OCI-LY1 (cell line): ENCODE data around the gene TAGLN2.

Experiments used
- H2AFZ ChIP-seq: fragments of 200-600 bp; sonication (generic), shearing (Covaris generic); 2 replicates; pipeline ENCODE4 v1.6.0; 2014; ENCODE audit warnings: antibody characterized with exemption, mild to moderate bottlenecking, low read length
- H3F3A ChIP-seq: fragments of 200-600 bp; sonication (generic), shearing (Covaris generic); 2 replicates; pipeline ENCODE4 v1.6.0; 2014; ENCODE audit warnings: mild to moderate bottlenecking, antibody characterized with exemption, low read length, moderate library complexity; ENCODE audit not compliant: insufficient read depth
- H3K27ac ChIP-seq: fragments of 200-600 bp; sonication (generic); 2 replicates; pipeline ENCODE4 v1.5.1; 2014; ENCODE audit warnings: low read length, mixed run types, mild to moderate bottlenecking, low read depth; ENCODE audit not compliant: poor library complexity, severe bottlenecking
- H3K27me3 ChIP-seq: fragments of 200-600 bp; sonication (generic); 2 replicates; pipeline ENCODE4 v1.6.0; 2014; ENCODE audit warnings: antibody characterized with exemption, mild to moderate bottlenecking, low read length, moderate library complexity; ENCODE audit not compliant: insufficient read depth
- H3K36me3 ChIP-seq: fragments of 200-600 bp; sonication (generic); 2 replicates; pipeline ENCODE4 v1.6.1; 2014; ENCODE audit warnings: mild to moderate bottlenecking, antibody characterized with exemption, low read length, moderate library complexity, mixed read lengths; ENCODE audit not compliant: insufficient read depth
- H3K4me1 ChIP-seq: fragments of 200-600 bp; sonication (generic); 2 replicates; pipeline ENCODE4 v1.5.1; 2014; ENCODE audit warnings: mild to moderate bottlenecking, low read length, moderate library complexity; ENCODE audit not compliant: insufficient read depth, severe bottlenecking
- H3K4me2 ChIP-seq: fragments of 200-600 bp; sonication (generic), shearing (Covaris generic); 2 replicates; pipeline ENCODE4 v1.6.1; 2014; ENCODE audit warnings: low read length
- H3K4me3 ChIP-seq: fragments of 200-600 bp; sonication (generic); 2 replicates; pipeline ENCODE4 v1.5.1; 2014; ENCODE audit warnings: low read length, low read depth, mild to moderate bottlenecking, mixed read lengths; ENCODE audit not compliant: poor library complexity, severe bottlenecking
- H3K79me2 ChIP-seq: fragments of 200-600 bp; shearing (Covaris generic); 2 replicates; pipeline ENCODE4 v1.6.1; 2016; ENCODE audit warnings: mixed run types, low read length, mixed read lengths; ENCODE audit not compliant: insufficient read depth
- H3K9ac ChIP-seq: fragments of 200-600 bp; sonication (generic), shearing (Covaris generic); 2 replicates; pipeline ENCODE4 v1.6.1; 2014; ENCODE audit warnings: mild to moderate bottlenecking, low read length, mixed read lengths
- H3K9me2 ChIP-seq: fragments of 200-600 bp; sonication (generic), shearing (Covaris generic); 2 replicates; pipeline ENCODE4 v1.6.1; 2014; ENCODE audit warnings: low read depth, mild to moderate bottlenecking, low read length, mixed read lengths
- H3K9me3 ChIP-seq: fragments of 200-600 bp; shearing (Covaris generic); 2 replicates; pipeline ENCODE4 v1.6.1; 2014; ENCODE audit warnings: low read length, mixed read lengths
- H4K20me1 ChIP-seq: fragments of 200-600 bp; sonication (generic), shearing (Covaris generic); 2 replicates; pipeline ENCODE4 v1.6.0; 2016; ENCODE audit warnings: mild to moderate bottlenecking, low read length; ENCODE audit not compliant: insufficient read depth
- CTCF ChIP-seq: fragments of 200-600 bp; sonication (generic), shearing (Covaris generic); IDR thresholded peaks from 2 replicates; pipeline ENCODE4 v1.5.1; 2017; ENCODE audit warnings: mild to moderate bottlenecking, antibody characterized with exemption, low read length, moderate library complexity, mixed read lengths
- EZH2 ChIP-seq: fragments of 200-600 bp; sonication (generic), shearing (Covaris generic); IDR thresholded peaks from 2 replicates; pipeline ENCODE4 v1.8.0; 2017; ENCODE audit warnings: borderline replicate concordance, mixed run types, mild to moderate bottlenecking, antibody characterized with exemption, low read length, moderate library complexity, mixed read lengths

The TAGLN2 gene

GRCh38 chr1:159931101-159931794 lies 5.9 kb upstream of the TAGLN2 start:
- Histone ChIP-seq H3K79me2 (no peaks in the 10 kb centered on the region), H4K20me1 (no peaks in the 10 kb centered on the region), H3K9ac (no peak overlapping the region), H3K9me3 (no peaks in the 10 kb centered on the region), H3K4me1 (no peaks in the 10 kb centered on the region), H3F3A (no peaks in the 10 kb centered on the region), H3K4me3 (no peak overlapping the region), H3K36me3 (no peaks in the 10 kb centered on the region), H3K27me3 (peaks cover 9% of the 10 kb centered on the region; the same call in 1 of the 2 replicates), H2AFZ (no peak overlapping the region), H3K9me2 (no peaks in the 10 kb centered on the region), H3K27ac (no peak overlapping the region), H3K4me2 (no peak overlapping the region)
- no peak for TF ChIP-seq EZH2
- TF ChIP-seq CTCF: no peak

- Histone ChIP-seq H3K9ac (no peak overlapping the region), H3F3A (no peaks in the 10 kb centered on the region), H3K9me2 (no peaks in the 10 kb centered on the region), H4K20me1 (no peaks in the 10 kb centered on the region), H3K27me3 (peaks cover 9% of the 10 kb centered on the region; the same call in 1 of the 2 replicates), H3K36me3 (no peaks in the 10 kb centered on the region), H2AFZ (no peak overlapping the region), H3K4me3 (no peak overlapping the region), H3K27ac (no peak overlapping the region), H3K4me2 (no peak overlapping the region), H3K79me2 (no peaks in the 10 kb centered on the region), H3K4me1 (peaks cover 4% of the 10 kb centered on the region), H3K9me3 (no peaks in the 10 kb centered on the region)
- TF ChIP-seq EZH2 (no peak), CTCF (no peak)
These were observed 5.3 kb upstream of the TAGLN2 start for GRCh38 chr1:159930634-159931033.

- H3K9ac ChIP-seq: no peak overlapping the region
- no peaks in the 10 kb centered on the region for H3K79me2 ChIP-seq
- peaks cover 7% of the 10 kb centered on the region; the same call in 1 of the 2 replicates for H3K27me3 ChIP-seq
- H3K9me3 ChIP-seq: no peaks in the 10 kb centered on the region
- H3K27ac ChIP-seq: no peak overlapping the region
- TF ChIP-seq CTCF (no peak), EZH2 (no peak)
- H3F3A ChIP-seq: no peaks in the 10 kb centered on the region
- no peak overlapping the region for H2AFZ ChIP-seq
- no peak overlapping the region for H3K4me2 ChIP-seq
- peaks cover 7% of the 10 kb centered on the region for H3K4me1 ChIP-seq
- no peak overlapping the region for H3K4me3 ChIP-seq
- no peaks in the 10 kb centered on the region for H4K20me1 ChIP-seq
- H3K36me3 ChIP-seq: no peaks in the 10 kb centered on the region
- no peaks in the 10 kb centered on the region for H3K9me2 ChIP-seq
These were observed 4.9 kb upstream of the TAGLN2 start for GRCh38 chr1:159930216-159930615.
